ENCODE data around the gene OR2AT4. TPM values are rescaled to one million over a fixed set of nuclear protein-coding genes. Genes with fewer than 3 reads are reported as not detected.

OR2AT4 gene
- not detected in 2 replicates for total RNA-seq
- long read RNA-seq = 0 reads

DNA sequence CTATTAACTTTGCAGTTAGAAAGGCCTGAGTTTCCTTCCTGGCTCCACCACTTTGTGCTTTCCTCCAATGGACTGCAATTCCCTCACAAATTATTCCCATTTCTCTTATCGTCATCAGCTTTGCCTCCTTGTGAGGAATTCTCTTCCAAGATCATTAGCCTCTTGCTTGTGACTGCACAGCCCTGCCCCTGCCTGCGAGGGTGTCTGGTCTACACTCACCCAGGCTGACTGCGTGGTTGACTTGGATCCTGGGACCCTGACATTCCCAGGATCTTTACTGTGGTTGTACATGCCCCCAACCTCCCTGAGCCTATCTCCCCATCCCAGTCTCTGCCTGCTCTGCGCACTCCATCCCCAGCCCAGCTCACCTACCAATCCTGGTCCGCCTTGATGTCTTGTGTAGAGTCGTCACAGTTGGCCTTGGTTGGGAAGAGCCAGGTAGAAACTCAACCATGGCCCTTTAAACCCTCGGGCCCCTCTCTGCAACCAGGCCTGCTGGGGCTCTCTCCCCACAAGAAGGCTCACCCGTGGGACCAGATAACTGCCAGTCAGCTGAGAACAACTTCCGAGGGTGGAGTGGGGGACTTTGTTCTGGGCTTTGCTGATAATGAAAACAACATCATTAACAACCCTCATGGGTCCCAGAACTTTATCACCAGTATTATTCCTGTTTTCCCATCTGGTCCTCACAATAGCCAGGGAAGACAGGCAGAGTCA lies at the start of gene OR2AT4:
TSS of gene OR2AT4 (minus strand) at position 421 of the 717 bp plus-strand sequence.
- peaks cover 3% of the 10 kb centered on the region for H3K4me1 Mint-ChIP-seq (ENCODE audit: low read depth)
- no peak within 1 kb of the TSS for H3K27ac Mint-ChIP-seq
- peaks cover 5% of the 10 kb centered on the region for H3K27me3 Mint-ChIP-seq
- H3K36me3 Mint-ChIP-seq (ENCODE audit: insufficient read depth) = no peaks in the 10 kb centered on the region
- H3K9me3 Mint-ChIP-seq (ENCODE audit: low read depth) = peaks cover 5% of the 10 kb centered on the region
- H3K4me3 Mint-ChIP-seq (ENCODE audit: low read depth) = no peak within 1 kb of the TSS
- TF ChIP-seq, protein P1, sequence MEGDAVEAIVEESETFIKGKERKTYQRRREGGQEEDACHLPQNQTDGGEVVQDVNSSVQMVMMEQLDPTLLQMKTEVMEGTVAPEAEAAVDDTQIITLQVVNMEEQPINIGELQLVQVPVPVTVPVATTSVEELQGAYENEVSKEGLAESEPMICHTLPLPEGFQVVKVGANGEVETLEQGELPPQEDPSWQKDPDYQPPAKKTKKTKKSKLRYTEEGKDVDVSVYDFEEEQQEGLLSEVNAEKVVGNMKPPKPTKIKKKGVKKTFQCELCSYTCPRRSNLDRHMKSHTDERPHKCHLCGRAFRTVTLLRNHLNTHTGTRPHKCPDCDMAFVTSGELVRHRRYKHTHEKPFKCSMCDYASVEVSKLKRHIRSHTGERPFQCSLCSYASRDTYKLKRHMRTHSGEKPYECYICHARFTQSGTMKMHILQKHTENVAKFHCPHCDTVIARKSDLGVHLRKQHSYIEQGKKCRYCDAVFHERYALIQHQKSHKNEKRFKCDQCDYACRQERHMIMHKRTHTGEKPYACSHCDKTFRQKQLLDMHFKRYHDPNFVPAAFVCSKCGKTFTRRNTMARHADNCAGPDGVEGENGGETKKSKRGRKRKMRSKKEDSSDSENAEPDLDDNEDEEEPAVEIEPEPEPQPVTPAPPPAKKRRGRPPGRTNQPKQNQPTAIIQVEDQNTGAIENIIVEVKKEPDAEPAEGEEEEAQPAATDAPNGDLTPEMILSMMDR (IDR thresholded peaks at IDR 0.05; ENCODE audit: unreplicated experiment) = no peak
- no peak for DNase-seq (ENCODE audit: low spot score, unreplicated experiment)

DNA sequence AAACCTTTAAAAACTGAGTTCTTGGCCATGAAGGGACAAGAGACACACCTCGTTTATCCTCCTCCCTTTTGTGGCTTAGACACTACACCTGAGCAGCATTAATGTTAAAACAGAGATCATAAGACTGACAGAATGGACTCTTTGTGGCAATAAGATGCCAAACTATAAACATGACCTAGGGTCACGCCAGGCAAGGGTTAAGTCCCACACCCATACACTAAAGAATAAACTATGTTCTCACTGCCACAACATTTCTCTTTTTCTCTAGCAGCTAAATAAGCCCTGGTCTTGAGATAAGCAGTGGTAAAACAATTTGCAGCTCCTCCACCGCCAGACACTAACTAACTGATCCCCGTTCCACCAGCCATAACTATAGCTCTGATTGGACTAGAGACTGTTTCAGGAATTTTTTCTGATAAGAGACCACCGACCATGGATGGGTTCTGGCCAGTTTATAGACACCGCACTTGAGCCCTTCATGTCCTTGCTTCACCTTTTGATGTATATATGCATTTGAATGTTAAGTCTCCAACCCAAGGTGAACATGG lies 49.4 kb upstream of the OR2AT4 start:
- Mint-ChIP-seq H3K4me1 (ENCODE audit: low read depth) (peaks cover 10% of the 10 kb centered on the region), H3K36me3 (ENCODE audit: insufficient read depth) (no peaks in the 10 kb centered on the region), H3K27ac (no peak overlapping the region), H3K4me3 (ENCODE audit: low read depth) (no peak overlapping the region), H3K27me3 (peaks cover 23% of the 10 kb centered on the region), H3K9me3 (ENCODE audit: low read depth) (no peaks in the 10 kb centered on the region)
- DNase-seq (ENCODE audit: low spot score, unreplicated experiment) = no peak
- TF ChIP-seq, protein P1 (IDR thresholded peaks at IDR 0.05; ENCODE audit: unreplicated experiment) = no peak

DNA sequence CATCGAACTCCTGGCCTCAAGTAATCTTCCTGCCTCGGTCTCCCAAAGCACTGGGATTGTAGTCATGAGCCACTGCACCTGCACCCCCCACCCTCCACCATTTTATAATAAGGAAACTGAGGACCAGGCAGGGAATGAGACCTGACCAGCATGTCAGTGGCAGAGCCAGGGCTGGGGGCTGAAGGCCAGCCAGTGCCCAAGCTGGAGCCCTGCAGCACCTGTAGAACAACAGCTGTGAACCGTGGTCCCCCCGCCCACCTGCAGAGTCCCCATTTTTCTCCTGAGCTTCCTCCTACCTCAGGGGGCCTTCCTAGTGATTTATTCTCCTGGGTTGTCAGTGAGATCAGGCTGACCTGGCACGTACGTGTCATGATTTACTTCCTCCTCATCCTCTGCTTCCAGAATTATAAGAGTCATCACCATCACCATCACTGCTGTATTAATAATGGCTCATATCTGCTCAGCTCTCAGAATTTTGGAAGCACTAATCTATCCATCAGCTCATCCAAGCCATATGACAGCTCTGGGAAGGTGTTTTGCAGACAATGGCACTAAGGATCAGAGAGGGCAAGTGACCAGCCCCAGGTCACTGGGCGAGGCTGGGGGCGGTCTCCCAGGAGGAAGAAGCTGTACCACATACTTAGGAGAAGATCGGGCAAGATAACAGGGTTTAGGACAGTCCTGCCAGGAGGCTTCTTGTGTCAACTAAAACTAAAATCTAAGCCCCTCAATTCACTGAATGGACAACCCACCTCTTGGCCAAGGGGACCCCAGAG lies 48.7 kb upstream of the OR2AT4 start:
- Mint-ChIP-seq H3K27me3 (peaks cover 25% of the 10 kb centered on the region), H3K36me3 (ENCODE audit: insufficient read depth) (no peaks in the 10 kb centered on the region), H3K4me1 (ENCODE audit: low read depth) (peaks cover 6% of the 10 kb centered on the region), H3K27ac (no peak overlapping the region), H3K4me3 (ENCODE audit: low read depth) (no peak overlapping the region), H3K9me3 (ENCODE audit: low read depth) (no peaks in the 10 kb centered on the region)
- DNase-seq (ENCODE audit: low spot score, unreplicated experiment) = no peak
- TF ChIP-seq, protein P1 (IDR thresholded peaks at IDR 0.05; ENCODE audit: unreplicated experiment) = no peak

DNA sequence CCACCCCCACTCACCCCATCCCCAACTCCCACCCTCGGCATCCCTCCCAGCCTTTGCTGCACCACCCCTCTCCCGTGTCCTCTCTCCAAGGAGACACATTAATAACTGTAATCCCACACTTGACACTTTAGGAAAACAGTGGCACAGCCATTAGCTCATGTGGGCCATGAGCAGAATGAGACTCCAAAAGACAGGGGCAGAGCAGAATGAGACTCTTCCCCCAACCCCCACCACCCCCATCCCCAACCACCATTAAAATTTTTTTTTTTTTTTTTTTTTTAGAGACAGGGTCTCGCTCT lies 48.0 kb upstream of the OR2AT4 start:
- TF ChIP-seq, protein P1 (IDR thresholded peaks at IDR 0.05; ENCODE audit: unreplicated experiment) = no peak
- Mint-ChIP-seq H3K36me3 (ENCODE audit: insufficient read depth) (no peaks in the 10 kb centered on the region), H3K4me1 (ENCODE audit: low read depth) (peaks cover 6% of the 10 kb centered on the region), H3K4me3 (ENCODE audit: low read depth) (no peak overlapping the region), H3K27me3 (peaks cover 24% of the 10 kb centered on the region), H3K27ac (no peak overlapping the region), H3K9me3 (ENCODE audit: low read depth) (no peaks in the 10 kb centered on the region)
- DNase-seq (ENCODE audit: low spot score, unreplicated experiment) = no peak

DNA sequence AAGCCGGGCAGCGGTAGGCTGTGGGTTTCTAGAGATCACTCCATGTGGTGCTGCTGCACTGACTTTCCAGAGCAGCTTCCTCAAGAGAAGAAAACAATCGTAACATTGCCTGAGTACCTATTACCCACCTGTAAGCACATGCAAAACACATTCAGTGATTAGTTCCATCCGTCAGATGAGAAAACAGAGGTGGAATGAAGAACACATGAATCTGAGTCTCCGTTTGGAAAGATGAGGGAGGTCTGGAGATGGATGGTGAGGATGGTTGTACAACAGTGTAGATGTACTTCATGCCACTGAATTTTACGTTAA lies 46.7 kb upstream of the OR2AT4 start:
- Mint-ChIP-seq H3K27ac (no peak overlapping the region), H3K9me3 (ENCODE audit: low read depth) (no peaks in the 10 kb centered on the region), H3K4me3 (ENCODE audit: low read depth) (no peak overlapping the region), H3K4me1 (ENCODE audit: low read depth) (peaks cover 6% of the 10 kb centered on the region), H3K27me3 (peaks cover 30% of the 10 kb centered on the region), H3K36me3 (ENCODE audit: insufficient read depth) (no peaks in the 10 kb centered on the region)
- TF ChIP-seq, protein P1 (IDR thresholded peaks at IDR 0.05; ENCODE audit: unreplicated experiment) = no peak
- DNase-seq (ENCODE audit: low spot score, unreplicated experiment) = no peak
